AG09319 (cell line): ENCODE data around the gene AASDH.
A peak's percentile ranks its signal among the peaks of the same experiment; 100 is the strongest.

ENCODE experiments used
- DNase-seq: peaks from one replicate; pipeline ENCODE4 v3.0.0-alpha.2; 2010; ENCODE audit warnings: low read depth; ENCODE audit errors: extremely low read depth
- CTCF ChIP-seq: IDR thresholded peaks from 2 replicates; pipeline ENCODE4 v1.5.1; 2011; ENCODE audit warnings: low read depth, mild to moderate bottlenecking, inconsistent platforms, low read length, moderate library complexity

AASDH gene

GRCh38 chr4:56410247-56411062 lies 23.2 kb upstream of the AASDH start:
- no peak for TF ChIP-seq CTCF
- peak; percentile 96 for DNase-seq

- TF ChIP-seq CTCF = no peak
- DNase-seq = no peak
These were observed 22.3 kb upstream of the AASDH start for GRCh38 chr4:56409511-56410090.

GRCh38 chr4:56408978-56409377 lies 21.7 kb upstream of the AASDH start:
- DNase-seq = no peak
- TF ChIP-seq CTCF = no peak

GRCh38 chr4:56406151-56406550 lies 18.9 kb upstream of the AASDH start:
- DNase-seq = no peak
- no peak for TF ChIP-seq CTCF

GRCh38 chr4:56405016-56405415 lies 17.7 kb upstream of the AASDH start:
- TF ChIP-seq CTCF = no peak
- no peak for DNase-seq

GRCh38 chr4:56400560-56400959 lies 13.3 kb upstream of the AASDH start:
- no peak for DNase-seq
- TF ChIP-seq CTCF = no peak

GRCh38 chr4:56391270-56391669 lies 4.0 kb upstream of the AASDH start:
- no peak for TF ChIP-seq CTCF

More at GRCh38 chr4:56391270-56391669, 4.0 kb upstream of the AASDH start:
- no peak for DNase-seq
